ENCODE measurements around the gene POLR3GL.

POLR3GL gene

DNA sequence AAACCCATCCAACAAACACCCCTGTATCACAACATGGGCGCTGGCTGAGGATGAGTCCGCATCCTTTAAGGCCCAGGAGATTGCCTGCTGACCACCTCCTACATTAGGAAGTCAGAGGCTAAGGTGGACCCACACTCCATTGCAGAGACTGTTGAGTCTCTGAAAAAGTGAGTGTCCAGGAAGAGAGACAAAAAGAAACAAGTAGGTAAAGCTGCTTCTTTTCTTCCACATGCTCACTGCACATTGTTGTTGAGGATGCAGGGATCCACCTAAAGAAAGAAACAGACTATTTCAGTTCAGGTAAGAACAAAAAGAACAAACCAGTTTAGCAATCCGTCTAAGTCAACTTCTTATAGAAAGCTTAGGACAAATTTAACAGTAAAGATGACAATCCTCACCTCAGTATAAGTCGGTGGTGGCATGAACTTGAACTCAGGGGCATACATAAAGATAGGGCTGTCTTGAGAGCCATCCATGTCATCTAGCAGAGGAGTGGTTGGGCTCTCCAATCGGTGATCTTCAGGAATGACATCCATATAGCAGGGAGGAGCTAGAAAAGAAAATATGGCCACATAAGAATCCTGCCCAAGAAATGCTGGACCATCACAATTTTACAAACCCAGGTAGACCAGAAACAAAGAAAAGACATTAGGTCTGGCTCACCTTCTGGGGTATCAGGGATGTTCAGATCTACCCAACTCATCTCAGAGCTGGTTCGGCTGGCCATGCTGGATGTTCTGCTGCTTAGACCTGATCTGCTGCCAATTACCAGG lies 29.3 kb downstream of the POLR3GL start:
- no peak for DNase-seq

DNA sequence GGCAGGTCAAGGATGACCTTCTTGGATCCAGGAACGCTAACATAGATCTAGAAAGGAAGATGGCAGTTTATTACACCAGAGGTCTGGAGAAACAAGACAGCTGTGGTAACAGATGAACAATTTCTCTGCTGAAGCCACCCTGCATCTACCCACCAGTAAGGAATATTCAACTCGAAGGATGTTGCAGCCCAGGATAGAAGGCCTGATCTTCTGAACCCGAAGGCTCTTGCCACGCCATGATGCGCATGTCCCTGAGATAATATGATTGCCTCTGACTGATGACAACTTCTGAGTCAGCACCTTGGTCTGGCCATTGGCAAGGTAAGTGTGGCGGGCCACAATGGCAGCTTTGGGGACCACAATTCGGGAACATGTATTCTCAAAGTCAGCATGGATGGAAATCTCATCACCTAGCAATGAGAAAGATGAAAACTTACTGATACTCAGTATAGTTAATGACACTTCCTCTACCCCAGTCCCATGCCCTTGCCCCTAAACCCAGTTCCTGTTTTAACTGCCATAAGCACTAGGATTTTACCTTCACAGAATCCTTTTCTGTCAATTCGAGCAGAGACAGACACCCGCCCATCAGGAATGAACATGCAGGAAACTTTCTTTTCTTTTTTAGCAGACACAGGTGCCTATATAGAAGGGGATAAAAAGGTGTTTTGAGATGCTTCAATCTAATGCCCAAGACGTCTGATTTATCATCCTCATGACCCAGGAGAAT lies 30.1 kb downstream of the POLR3GL start:
- DNase-seq: no peak

DNA sequence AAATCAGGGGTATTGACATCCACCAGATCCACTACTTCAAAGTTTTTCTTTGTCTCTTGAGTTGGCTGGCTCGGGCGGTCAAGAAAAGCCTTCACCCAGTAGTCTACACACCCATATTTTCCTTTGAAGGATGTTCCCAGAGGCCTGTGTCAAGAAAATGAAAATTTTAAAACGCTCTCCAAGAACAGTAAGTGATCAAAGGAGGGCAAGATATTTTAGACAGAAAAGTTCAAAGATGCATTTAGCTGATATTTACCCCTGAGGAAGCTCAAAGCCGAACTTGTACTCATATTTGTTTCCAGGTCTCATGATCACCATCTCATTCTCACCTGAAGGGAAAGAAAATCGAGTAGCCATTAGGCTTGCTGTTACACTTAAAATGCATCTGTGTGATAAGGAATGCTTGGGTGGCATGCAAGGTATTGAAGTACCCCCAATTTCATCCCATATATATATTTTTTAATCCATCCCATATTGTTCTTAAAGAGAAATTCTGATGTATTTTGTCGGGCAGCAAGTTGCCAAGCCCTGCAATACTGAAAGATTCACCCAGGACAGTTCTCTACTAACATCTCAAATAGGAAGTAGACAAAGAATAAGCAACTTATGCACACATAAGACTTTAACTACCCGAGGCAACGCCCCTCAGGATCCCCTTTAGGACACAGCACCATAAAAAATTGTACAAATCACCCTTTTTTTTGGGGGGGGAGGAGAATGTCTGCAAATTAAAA lies 30.8 kb downstream of the POLR3GL start:
- no peak for DNase-seq

DNA sequence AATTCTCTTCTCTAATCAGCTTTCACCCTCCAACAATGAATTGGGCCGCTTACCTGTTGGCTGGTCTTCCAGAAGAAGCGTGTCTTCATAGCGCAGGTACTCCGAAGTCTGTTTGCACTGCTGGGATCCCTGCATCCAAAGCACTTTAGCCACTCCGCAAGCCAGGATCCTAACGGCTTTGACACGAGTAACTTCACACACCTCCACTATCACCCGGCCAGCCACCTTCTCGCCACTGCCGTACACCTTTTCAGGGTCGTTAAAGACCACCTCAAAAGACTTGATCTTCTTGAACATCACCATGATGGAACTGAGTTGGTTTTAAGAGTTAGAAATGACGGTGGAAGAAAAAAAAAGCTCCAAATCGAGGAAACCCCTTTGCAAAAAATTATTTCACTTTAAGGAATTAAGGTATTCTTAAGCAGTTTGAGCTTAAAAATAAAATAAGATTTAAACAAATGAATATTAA lies 31.5 kb downstream of the POLR3GL start:
- no peak for DNase-seq

DNA sequence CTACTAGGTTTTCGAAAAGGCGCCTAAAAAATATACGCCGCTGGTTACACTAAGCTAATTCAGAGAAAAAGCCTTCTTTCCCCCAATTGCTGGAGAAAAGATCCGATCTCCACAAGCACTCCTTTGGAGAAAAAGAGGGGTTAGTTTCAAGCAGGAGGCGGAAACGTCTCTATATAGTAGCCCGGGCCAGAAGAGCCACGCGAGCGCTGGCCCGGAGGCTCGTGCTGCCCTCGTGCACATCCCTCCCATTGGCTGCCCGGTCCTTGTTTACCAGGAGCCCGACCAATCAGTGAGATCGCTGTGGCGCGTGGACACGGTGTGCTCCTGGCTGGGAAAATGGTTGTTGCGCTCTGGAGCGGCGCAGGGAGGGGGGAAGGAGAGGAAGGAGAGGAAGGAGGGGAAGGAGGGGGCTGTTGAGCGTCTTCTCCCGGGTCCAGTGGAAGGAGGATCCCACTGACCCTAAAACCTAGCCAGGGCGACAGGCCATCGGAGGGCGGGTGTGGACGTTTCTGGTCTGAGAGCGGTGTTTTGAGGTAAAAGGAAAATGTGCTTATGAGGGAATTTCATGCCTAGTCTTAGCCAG lies 32.0 kb downstream of the POLR3GL start, which contains the start of gene TXNIP:
Gene TXNIP, minus strand, starts transcription at position 147 of the 583 bp plus-strand sequence. CDS start 313 bp downstream, outside the sequence.
- peak; percentile 83 for DNase-seq

DNA sequence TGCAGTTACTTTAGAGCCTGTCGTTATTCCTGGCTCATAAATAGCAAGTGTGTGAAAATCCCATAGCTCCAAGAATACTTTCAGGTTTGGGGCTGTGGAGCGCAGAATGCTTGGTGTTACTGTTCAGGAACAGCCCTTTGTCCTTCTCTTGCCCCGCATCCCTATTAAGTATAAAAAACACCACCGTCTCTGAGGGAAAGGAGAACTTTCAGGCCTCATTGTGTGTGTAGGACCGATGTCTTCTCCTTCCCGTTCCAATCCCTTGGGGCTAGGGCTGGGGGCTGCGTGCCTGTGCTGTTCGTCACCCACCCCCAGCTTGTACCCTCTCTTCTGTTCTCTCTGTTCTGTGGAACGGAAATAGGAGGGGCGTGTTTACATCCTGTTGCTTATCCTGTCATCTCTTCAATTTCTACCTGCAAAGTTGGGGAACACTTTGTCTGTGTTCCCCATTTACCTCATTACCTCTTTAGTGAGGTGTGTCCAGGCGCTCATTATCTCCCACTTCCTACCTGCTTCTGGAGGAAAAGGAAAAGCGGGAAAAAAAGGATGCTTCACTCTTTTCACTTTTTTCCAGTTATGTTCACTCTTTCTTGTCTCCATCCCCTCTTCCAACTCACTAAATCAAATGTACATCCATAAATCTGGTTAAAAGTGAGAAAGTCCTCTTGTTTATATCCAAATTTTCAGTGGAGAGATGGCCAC lies 32.7 kb downstream of the POLR3GL start:
- DNase-seq: peak; percentile 47

DNA sequence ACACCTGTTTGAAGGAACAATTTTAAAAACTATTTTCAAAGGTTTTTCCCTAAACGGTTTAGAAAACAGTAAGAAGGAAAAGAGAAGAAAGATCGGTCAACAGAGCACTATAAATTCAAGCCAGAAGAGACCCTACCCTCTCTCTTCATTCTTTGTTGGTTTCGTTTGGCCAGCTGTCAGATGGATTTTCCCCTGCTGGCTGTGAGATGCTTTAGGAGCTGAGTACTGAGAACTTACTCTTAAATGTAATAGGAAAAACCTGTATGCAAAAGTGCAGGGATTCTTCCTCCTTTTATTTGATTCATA lies 33.2 kb downstream of the POLR3GL start:
- DNase-seq: no peak

DNA sequence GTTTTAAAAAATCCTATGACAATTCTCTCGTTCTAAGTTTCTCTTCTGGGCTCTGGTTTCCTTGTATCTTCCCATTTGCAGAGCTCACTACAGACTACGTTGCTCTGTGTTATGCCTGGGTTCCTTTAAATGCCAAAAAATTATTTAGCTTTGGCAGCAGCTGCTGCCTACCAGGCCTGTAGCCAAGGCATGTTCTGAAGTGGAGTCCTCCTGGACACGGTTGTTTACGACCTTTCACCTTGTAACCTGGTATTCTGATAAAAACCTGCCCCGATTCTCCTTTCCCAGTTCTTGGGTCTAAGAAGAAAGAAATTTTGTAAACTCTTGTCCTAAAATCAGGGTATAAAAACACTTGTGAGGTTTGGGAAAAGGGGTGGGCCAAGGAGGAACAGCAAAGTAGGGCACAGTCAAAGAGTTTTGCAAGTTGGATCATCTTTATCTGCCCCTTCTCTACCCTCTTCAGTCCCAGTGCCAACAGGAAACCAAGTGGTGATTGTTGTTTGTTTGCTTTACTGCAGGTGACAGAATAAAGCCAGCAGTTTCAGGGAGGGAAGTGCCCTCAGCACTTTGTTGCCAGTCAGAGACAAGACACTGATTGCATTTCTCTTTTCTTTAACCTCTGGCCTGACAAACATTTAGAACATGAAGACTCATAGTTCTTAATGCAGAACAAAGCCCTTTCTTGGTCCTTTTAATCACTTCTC lies 35.0 kb downstream of the POLR3GL start:
- peak; percentile 8 for DNase-seq

DNA sequence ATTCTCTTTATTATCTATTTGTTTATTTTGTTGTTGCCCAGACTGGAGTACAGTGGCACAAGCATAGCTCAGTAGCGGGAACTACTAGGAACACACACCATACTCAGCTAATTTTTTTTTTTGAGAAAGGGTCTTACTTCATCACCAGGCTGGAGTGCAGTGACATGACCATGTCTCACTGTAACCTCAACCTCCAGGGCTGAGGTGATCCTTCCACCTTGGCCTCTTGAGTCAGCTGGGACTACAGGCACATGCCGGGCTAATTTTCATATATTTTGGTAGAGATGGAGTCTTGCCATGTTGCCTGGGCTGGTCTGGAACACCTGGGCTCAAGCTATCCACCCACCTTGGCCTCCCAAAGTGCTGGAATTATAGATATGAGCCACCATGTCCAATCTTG lies 37.2 kb downstream of the POLR3GL start:
- no peak for DNase-seq

DNA sequence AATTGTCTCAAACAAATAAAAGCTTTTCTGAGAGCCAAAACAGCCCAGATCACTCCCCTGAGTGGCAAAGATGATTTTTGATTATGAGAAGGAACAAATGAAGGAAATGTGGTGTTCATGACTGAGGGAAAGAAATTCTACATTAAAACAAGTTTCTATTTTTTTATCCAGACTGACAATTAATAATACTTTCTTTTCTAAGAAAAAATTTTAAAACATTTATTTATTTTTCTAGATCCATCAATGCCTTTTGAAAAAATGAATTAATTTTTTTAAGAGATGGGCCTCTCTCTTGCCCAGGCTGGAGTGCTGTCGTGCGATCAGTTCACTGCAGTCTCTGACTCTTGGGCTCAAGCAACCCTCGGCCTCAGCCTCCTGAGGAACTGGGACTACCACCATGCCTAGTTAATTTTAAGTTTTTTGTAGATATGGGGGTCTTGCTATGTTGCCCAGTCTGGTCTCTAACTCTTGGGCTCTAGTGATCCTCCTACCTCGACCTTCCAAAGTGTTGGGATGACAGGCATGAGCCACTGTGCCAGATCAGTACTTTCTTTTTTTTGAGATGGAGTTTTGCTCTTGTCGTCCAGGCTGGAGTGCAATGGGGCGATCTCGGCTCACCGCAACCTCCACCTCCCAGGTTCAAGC lies 43.1 kb downstream of the POLR3GL start:
- no peak for DNase-seq

DNA sequence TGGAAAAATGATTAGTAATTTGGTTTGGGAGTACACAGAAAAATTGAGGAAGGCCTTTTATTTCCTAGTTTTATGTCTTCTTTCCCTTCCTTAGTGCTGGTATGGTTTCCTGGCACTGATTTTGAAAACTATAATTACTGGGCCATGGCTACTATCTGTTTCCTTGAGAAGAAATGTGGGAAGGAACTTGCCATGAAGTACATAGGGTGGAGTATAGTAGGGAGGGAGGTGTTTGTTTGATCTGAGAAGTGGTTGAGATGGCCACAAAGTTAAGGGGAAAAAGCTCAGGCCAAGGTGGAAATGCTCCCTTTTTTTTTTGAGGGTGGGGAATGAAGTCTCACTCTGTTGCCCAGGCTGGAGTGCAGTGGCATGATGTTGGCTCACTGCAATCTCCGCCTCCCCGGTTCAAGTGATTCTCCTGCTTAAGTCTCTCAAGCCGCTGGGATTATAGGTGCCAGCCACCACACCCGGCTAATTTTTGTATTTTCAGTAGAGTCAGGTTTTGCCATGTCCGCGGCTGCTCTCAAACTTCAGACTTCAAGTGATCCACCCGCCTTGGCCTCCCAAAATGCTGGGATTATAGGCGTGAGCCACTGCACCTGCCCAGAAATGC lies 45.7 kb downstream of the POLR3GL start:
- no peak for DNase-seq

DNA sequence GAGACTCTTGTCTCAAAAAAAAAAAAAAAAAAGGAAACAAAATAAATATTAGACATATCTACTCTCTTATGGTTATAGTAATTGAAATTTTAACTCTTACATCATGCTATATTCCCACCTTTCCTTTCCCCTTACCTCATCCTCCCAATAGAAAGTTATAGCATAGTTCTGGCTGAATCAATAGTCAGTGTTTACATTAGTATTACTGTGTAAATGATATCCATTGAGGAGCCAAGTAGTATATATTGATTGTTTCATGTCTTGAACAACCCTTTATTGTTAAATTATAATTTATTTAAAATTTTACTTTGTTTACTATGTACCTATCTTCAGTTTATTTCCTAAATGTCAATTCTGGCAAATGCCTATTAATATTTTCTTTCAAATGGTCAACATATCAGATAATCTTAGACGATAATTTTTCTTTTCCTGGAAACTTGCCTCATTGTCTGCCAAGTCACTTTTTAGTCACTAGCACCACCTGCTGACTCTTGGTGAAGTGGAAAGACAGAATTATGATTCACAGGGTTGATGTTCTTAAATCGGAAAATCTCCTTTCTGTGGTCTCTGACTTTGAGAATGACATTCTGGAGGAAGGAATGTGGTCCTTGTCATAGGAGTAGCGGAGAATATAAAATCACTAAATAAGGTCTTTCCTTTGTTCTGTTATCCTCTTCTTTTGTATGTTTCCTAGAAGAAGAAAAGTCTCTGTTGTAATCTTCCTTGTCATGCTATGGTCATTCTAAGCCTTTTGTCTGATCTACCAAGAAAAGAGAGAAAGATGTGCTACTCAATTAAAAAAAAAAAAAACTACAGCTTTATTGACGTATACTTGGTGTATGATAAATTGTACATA lies 48.4 kb downstream of the POLR3GL start:
- DNase-seq: peak; percentile 40

DNA sequence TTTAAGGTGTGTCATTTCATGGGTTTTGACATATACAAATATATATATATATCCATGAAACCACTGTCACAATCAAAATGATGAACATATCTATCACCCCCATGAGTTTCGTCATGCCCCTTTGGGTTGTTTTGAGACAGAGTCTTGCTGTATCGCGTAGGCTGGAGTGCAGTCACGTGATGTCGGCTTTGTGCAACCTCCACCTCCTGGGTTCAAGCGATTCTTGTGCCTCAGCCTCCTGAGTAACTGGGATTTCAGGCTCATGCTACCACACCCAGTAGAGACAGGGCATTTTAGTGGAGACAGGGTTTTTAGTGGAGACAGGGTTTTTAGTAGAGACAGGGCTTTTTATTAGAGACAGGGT lies 49.1 kb downstream of the POLR3GL start:
- DNase-seq: no peak

DNA sequence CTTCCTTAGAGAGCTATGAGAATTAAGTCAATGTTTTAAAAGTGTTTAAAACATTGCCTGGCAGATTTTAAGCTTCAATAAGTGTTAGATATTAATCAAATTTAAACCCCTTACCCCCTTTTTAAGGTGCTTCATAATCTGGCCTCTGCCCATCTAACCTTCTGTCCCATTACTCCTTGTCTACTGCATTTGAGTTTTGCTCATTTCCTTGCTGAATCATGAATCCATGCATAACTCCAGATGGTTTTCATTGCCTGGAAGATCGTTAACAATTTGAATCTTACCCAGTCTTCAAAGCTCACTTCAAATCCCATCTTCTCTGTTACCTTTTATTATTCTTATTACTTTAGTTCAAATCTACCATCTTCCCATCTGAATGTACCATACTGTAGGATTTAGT lies 52.4 kb downstream of the POLR3GL start:
- no peak for DNase-seq

DNA sequence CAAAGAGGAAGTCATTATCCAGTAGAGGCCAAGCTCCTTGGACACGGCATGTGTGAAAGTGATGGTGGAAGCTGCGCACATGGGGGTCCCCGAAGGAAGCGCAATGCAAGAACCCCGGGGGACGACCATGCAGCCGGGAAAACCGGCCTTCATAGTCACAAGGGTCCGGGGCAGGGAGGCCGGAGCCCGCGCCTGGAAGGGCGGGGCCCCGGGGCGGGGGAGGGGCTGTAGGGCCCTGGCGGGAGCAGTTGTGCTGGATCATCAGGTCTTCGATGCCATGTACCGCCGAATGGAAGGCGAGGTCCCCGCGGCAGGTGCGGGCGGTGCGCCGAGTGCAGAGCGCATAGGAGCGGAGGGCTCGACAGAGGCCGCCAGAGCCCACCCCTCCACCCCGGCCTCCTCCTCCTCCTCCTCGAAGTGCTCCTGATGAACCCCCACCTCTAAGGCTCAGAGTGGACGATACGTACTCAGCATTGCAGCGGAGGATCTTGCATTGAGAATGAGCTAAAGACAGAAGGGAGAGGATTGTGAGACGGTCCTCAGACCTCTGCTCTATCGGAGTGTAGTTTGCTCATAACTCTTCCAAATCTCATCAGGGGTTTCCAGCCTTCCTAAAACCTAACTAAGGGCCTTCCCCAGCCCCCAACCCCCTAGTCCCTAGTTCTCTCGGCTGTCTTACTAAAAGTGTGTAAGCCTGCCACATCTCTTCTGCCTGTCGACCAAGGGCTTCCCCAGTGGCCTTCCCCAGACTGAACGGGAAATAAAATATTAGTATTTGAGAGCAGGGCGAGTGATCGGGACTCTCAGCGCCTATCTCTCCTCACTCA lies 55.0 kb downstream of the POLR3GL start:
- no peak for DNase-seq

DNA sequence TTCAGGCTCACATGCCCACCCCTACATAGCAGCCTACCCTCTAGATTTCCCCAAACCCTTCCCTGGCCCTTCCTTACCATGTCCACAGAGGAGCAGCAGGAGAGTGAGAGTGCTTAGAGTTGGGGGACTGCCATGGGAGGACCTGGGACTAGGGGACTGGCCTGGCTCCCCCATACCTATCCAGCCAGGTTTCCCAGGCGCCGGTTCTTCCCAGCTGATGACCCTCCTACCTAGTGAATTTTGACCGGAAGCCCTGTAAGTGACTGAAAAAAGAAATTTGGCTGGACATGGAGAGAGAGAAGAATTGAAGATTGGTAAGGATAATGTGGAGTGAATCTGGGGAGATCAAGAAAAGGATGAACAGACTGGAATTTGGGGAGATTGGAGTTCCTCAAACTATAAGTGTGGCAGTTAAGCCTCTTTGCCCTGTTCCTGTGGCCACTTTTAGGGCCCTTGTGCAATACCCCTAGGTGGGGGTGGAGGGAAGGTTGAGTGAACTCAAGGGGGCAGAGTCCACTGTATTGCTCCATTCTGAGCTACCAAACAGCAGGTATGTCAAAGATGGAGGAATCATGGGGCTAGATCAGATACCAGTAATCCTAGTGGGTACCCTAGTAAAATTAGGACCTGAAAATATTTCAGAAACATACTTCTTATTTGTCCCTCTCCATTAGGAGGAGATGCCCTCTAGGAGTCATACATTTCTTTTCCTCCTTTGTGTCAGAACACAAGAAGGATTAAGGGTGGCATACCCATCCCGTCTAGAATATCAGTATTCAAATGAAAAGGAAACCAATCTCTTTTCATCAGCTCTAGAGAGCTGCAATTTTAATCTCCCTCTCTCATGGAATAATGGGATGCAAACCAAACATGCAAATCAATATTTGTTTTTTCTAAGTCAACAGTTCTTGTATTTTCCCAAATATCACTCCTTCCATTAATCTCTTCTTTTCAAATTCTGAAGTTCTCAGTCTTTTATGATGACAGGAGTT lies 55.9 kb downstream of the POLR3GL start:
- no peak for DNase-seq

DNA sequence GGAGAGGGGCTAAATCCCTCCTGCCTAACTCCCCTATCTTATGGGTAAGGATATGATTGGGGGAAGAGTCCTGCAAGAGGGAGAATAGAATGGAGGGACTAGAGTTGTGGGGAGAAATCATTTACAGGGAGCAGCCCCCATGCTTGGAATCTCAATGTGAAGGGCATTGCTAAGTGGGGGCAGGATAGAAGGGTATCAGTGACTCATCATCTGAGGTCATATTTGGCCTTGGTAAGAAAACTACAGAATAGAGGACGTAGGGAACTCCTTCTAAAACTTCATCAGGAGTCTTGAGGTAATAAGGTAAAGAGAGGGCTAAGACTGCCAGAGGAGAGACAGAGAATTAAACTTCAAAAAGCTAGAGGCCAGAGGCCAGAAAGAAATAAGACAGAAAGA lies 56.6 kb downstream of the POLR3GL start:
- DNase-seq: no peak

Data from T-helper 9 cell (primary cell).